ENCODE data around the gene FRYL.

The FRYL gene

DNA sequence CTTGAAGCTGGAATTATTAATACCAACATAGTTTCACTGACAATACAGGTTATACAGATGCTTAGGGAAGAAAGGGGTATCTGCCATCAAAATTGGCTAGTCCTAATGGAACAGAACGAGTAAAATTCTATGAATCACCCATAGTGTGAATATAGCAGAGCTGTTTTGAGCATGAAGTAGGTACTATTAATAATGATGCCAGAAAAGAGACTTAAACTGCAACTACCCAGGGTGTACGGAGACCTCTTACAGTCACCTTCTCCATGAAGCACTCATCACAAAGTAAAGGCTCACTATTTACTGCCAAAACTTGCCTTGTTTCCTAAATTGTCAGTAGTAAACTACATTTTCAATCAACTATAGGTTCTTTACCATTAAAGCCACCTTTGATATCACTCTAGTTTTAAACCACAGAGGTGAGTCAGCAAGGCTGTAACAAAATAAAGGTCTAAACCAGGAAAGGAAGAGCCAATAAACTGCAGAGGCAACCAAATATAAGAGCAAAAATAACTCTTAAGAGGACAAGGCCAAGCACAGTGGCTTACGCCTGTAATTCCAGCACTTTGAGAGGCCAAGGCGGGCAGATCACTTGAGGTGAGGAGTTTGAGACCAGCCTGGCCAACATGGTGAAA lies 114.4 kb downstream of the FRYL start:
- no peaks in the 10 kb centered on the region for H3K27me3 Mint-ChIP-seq
- peaks cover 13% of the 10 kb centered on the region for H3K36me3 Mint-ChIP-seq (ENCODE audit: low read depth)
- peaks cover 4% of the 10 kb centered on the region for H3K9me3 Mint-ChIP-seq
- intact Hi-C loops (cut with micrococcal nuclease) = no loop called here
- no peak overlapping the region for H3K4me3 Mint-ChIP-seq
- H3K4me1 Mint-ChIP-seq (ENCODE audit: low read depth) = peaks cover 7% of the 10 kb centered on the region
- no peak overlapping the region for H3K27ac Mint-ChIP-seq

DNA sequence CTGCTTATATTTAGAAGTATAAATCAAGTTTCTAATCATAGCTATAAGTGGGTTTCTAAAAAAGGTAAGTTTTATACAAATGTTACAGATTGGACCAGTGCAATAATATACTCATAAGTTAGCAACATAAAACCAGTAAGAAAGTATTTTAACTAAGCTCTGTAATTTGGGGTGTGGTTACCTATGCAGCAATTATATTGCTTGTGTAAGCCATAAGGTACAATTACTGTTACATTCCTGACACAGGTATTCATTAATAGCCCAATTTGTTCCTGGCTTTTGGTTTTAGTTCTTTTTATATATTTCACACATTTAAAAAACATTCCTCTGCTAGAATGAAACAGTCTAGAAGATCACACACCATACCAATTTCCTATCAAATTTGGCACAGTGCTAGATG lies 115.1 kb downstream of the FRYL start:
- intact Hi-C loops (cut with micrococcal nuclease) = no loop called here
- Mint-ChIP-seq H3K36me3 (ENCODE audit: low read depth) (peaks cover 8% of the 10 kb centered on the region), H3K27me3 (no peaks in the 10 kb centered on the region), H3K4me3 (no peak overlapping the region), H3K9me3 (no peaks in the 10 kb centered on the region), H3K4me1 (ENCODE audit: low read depth) (peaks cover 7% of the 10 kb centered on the region), H3K27ac (no peak overlapping the region)

DNA sequence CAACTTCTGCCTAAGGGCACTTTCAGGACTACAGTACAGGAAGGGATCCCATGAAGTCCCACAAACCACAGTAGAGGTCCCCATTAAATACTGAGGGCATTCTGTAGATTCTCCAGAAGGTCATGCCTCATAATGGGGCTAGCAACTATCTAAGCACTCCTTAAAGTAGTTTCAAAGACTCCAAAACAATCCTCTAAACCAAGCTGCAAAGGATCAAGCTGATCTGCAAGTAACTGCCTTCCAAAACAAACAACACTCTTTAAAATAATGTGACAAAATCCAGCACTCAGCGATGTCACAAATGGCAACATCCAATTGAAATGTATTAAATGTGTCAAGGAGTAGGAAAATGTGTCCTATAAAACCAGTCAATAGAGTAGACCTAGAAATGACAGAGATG lies 118.7 kb downstream of the FRYL start:
- intact Hi-C loops (cut with micrococcal nuclease) = no loop called here
- H3K27ac Mint-ChIP-seq = no peak overlapping the region
- peaks cover 16% of the 10 kb centered on the region for H3K36me3 Mint-ChIP-seq (ENCODE audit: low read depth)
- H3K9me3 Mint-ChIP-seq = peaks cover 9% of the 10 kb centered on the region
- no peaks in the 10 kb centered on the region for H3K27me3 Mint-ChIP-seq
- H3K4me1 Mint-ChIP-seq (ENCODE audit: low read depth) = no peaks in the 10 kb centered on the region
- no peak overlapping the region for H3K4me3 Mint-ChIP-seq

DNA sequence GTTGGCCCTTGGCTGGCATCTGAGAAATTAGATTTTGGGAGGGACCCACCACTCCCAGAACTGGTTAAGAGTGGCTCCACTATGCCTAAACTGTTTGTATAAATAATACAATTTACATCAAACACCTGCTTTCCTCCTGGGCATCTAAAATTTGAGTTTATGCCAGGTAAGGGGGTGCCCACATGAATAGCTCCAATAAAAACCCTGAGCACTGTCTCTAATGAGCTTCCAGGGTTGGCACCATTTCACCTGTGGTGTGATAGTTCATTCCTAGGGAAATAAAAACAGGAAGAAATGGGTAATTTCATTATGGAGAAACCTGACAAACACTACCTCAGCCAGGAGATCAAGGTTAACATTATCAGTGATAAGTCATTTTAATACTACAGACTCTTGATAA lies 119.7 kb downstream of the FRYL start:
- H3K36me3 Mint-ChIP-seq (ENCODE audit: low read depth) = peaks cover 16% of the 10 kb centered on the region
- no peak overlapping the region for H3K27ac Mint-ChIP-seq
- intact Hi-C loops (cut with micrococcal nuclease) = no loop called here
- peaks cover 9% of the 10 kb centered on the region for H3K9me3 Mint-ChIP-seq
- no peaks in the 10 kb centered on the region for H3K27me3 Mint-ChIP-seq
- no peak overlapping the region for H3K4me3 Mint-ChIP-seq
- no peaks in the 10 kb centered on the region for H3K4me1 Mint-ChIP-seq (ENCODE audit: low read depth)

DNA sequence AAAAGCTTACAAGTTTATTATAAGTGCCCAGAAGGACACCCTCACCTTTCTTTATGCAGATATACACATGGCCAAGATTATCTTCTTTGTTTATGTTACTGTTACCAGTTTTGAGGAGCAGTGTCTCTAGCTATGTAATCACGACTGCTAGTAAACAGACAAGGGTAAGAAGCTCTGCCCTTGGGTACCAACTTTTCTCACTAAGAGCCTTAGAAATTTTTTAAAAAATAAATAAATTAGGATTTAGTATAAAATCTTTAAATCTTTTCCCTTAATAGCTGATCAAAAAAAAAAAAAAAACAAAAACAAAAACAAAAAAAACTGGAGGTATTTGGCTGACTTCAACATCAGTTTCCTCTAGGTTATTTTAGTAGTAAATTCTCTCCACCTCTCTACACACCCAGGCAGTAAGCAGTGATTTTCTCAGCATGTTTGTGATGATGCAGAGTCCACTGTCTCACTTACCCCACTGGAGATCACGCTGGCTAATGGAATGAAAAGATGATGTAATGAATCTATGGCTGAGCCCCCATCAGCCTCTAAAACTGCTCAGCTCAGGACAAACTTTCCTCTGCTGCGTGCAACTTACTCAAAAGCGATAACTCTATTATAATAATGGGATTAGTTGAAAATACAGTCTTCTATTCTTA lies 125.9 kb downstream of the FRYL start:
- Mint-ChIP-seq H3K4me1 (ENCODE audit: low read depth) (peaks cover 9% of the 10 kb centered on the region), H3K9me3 (peaks cover 4% of the 10 kb centered on the region), H3K36me3 (ENCODE audit: low read depth) (peaks cover 16% of the 10 kb centered on the region), H3K27ac (no peak overlapping the region), H3K4me3 (no peak overlapping the region), H3K27me3 (no peaks in the 10 kb centered on the region)
- intact Hi-C loops (cut with micrococcal nuclease) = no loop called here

DNA sequence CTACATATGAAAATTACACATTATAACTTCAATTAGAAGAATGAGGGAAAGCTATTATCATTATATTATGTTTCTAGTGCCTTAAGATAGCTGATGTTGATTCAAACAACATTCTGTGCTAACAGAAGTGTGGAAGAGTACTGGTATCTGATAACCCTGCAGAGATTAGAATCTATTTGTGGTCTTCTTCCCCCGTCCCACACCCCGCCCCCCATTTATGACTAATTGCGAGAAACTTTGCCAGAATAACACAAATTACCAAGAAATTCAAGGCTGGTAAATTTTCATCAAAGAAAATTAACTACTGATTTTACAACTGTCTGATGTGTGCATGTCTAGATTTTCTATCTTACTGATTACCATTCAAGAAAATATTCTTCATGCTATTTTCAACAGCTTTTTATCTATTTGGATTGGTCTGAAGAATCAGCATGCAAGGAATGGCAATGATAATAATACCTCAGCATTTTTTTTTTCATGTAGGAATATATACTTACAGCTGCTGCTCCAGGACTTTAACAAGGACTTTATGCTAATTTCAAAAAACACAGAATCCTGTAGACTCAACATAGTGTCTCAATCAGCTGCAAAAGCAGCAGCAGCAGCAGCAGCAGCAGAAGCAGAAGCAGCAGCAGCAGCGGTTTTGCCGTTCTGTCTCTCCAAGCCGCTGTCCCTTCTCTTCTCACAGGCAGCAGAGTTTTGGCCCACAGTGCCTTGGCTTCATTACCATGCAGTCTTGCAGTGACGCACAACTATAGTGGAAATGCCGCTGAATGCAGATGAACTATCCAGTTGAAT lies 126.7 kb downstream of the FRYL start:
- Mint-ChIP-seq H3K27me3 (no peaks in the 10 kb centered on the region), H3K4me3 (no peak overlapping the region), H3K9me3 (no peaks in the 10 kb centered on the region), H3K4me1 (ENCODE audit: low read depth) (peaks cover 9% of the 10 kb centered on the region), H3K36me3 (ENCODE audit: low read depth) (peaks cover 11% of the 10 kb centered on the region), H3K27ac (no peak overlapping the region)
- intact Hi-C loops (cut with micrococcal nuclease) = no loop called here

DNA sequence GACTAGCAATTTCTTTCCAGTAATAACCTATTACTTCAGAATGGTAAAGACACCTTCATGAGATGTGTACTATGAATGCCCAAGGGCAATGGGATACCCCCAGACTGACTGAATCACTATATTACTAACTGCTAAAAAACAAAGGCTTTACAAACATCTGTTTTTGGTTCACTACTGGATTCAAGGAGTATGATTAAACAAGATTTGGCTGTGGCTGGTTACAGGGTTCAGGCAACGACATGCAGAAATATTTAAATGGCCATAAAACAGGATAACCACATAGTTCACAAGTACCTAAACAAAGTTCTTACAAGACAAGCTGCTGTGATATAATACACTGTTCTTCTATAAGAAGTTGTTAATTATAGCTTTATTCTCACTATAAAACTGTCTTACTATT lies 128.2 kb downstream of the FRYL start:
- Mint-ChIP-seq H3K4me1 (ENCODE audit: low read depth) (peaks cover 9% of the 10 kb centered on the region), H3K9me3 (no peaks in the 10 kb centered on the region), H3K27me3 (no peaks in the 10 kb centered on the region), H3K36me3 (ENCODE audit: low read depth) (peaks cover 11% of the 10 kb centered on the region), H3K27ac (no peak overlapping the region), H3K4me3 (no peak overlapping the region)
- intact Hi-C loops (cut with micrococcal nuclease) = no loop called here

DNA sequence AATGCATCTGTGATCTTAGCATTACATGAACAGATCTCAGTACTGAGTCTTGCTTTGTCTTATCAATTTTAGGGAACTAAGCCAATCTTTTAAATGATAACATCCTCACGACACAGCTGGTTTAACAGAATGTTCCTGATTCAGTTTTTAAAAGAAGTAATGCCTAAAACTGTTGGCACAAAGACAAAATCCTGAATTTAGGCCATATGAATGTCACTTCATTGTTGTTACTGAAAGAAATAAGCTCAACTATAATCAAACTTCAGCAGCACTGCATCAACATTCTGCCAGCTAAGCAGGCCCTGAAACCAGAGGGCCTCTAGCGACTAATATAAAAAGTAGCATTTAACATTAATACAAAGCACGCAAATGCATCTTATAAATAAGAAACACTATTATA lies 130.6 kb downstream of the FRYL start:
- no peak overlapping the region for H3K27ac Mint-ChIP-seq
- H3K4me1 Mint-ChIP-seq (ENCODE audit: low read depth) = peaks cover 15% of the 10 kb centered on the region
- no peaks in the 10 kb centered on the region for H3K9me3 Mint-ChIP-seq
- H3K4me3 Mint-ChIP-seq = no peak overlapping the region
- intact Hi-C loops (cut with micrococcal nuclease) = no loop called here
- peaks cover 11% of the 10 kb centered on the region for H3K36me3 Mint-ChIP-seq (ENCODE audit: low read depth)
- no peaks in the 10 kb centered on the region for H3K27me3 Mint-ChIP-seq

DNA sequence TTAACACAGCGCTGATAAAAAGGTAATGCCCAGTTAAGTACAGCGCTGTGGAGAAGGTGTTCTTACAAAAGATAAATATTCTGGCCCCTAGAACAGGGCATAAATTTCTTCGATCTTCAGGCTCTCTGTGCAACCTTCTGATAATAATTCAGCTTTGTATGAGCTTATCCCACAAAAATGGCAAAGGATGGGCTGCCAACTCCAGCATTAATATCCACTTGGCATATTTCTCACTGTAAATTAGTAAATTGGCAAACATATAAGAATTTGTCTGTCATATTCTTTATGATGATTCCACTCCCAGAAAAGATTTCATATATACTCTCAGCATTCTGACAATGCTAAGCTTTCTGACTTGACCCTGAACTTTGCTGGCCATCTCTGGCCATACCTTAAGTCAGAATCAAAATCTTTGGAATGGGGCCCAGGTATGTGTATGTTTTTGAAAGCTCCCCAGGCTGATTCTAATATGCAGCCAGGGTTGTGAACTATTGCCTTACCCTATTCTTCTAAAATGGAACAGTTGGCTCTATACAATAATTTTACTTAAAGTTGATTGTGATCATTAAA lies 134.8 kb downstream of the FRYL start:
- Mint-ChIP-seq H3K9me3 (no peaks in the 10 kb centered on the region), H3K27ac (no peak overlapping the region), H3K36me3 (ENCODE audit: low read depth) (peaks cover 7% of the 10 kb centered on the region), H3K4me3 (no peak overlapping the region), H3K4me1 (ENCODE audit: low read depth) (peaks cover 8% of the 10 kb centered on the region), H3K27me3 (no peaks in the 10 kb centered on the region)
- intact Hi-C loops (cut with micrococcal nuclease) = no loop called here

DNA sequence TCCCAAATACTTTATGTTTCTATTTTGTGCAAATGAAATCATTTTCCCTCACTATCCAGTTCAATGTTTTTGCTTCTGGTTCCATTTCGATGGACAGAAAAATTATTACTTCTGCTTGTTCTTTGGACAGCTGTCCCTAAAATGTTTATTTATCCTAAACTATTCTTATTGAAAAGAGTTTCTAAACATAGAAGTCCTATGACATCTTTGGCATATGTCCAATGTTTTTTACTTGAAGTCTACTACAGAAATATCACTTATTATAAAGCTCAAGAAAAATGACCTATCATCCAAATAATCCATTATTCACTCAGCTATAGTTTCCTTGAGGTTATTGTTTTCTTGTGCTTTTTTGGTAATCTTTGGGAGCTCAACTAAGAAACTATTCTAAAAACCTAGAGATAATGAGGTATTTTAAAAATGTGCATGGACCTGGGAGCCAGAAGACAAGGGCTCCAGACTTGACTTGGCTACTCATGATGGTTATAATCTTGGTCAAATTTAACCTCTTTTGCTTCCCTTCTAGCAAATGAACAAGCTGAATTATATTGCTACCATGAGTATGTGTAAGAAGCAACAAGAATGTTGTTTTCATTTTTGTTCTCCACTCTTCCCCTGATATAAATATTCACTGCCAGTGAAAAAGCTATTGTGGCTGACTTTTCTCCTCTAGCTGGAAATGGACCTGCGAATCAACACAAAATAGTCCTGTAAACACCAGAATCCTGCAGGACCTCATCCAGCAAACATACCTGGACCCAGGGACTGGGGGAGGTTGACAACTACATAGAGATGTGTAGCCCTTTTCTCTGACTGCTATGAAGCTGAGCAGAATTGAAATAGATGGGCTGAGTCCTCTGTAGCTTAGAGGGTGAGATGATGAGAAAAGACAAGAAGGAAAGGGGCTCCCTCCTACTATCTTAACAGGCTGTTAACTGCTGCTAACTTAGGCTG lies 137.4 kb downstream of the FRYL start:
- Mint-ChIP-seq H3K9me3 (no peaks in the 10 kb centered on the region), H3K27me3 (no peaks in the 10 kb centered on the region), H3K4me3 (no peak overlapping the region), H3K4me1 (ENCODE audit: low read depth) (peaks cover 6% of the 10 kb centered on the region), H3K27ac (no peak overlapping the region), H3K36me3 (ENCODE audit: low read depth) (peaks cover 19% of the 10 kb centered on the region)
- intact Hi-C loops (cut with micrococcal nuclease) = no loop called here

DNA sequence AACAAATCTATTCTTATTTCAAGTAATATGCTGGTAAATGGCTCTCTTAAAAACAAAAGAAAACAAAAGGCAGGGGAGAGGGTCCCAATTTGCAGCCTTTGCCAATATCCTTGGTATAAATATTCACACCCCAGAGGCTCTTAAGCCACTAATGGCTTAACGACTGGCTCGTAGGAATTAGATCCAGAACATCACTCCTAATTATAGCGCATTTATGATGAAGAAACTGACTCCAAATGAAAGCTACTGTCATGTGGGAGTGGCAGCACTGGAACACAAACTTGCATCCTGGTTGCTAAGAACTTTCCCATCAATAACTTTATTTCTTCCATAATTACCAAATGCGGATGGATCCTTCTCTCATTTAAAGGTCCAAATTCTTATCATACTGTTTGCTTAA lies 138.7 kb downstream of the FRYL start:
- no peaks in the 10 kb centered on the region for H3K9me3 Mint-ChIP-seq
- H3K36me3 Mint-ChIP-seq (ENCODE audit: low read depth) = peaks cover 19% of the 10 kb centered on the region
- H3K4me3 Mint-ChIP-seq = no peak overlapping the region
- H3K4me1 Mint-ChIP-seq (ENCODE audit: low read depth) = peaks cover 7% of the 10 kb centered on the region
- no peak overlapping the region for H3K27ac Mint-ChIP-seq
- H3K27me3 Mint-ChIP-seq = no peaks in the 10 kb centered on the region
- intact Hi-C loops (cut with micrococcal nuclease) = no loop called here

DNA sequence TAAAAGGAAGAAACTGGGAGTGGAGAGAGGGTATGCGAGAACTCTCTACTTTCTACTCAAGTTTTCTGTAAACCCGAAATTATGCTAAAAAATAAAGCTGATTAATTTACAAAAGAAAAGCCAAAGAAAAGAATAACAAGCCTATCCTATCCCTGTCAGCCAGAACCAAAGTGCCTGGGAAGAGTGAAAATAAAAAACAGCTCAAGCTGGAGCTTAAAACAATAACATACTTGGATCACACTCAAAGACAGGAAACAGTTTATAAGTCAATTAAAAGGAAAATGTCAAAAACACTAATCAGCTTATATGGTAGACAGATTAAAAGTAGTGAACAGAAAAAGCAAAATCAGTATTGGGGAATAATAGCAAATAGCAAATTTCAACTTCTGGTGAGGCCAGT lies 139.4 kb downstream of the FRYL start:
- Mint-ChIP-seq H3K4me1 (ENCODE audit: low read depth) (peaks cover 6% of the 10 kb centered on the region), H3K9me3 (no peaks in the 10 kb centered on the region), H3K4me3 (no peak overlapping the region), H3K27me3 (no peaks in the 10 kb centered on the region), H3K27ac (no peak overlapping the region), H3K36me3 (ENCODE audit: low read depth) (peaks cover 19% of the 10 kb centered on the region)
- intact Hi-C loops (cut with micrococcal nuclease) = no loop called here

DNA sequence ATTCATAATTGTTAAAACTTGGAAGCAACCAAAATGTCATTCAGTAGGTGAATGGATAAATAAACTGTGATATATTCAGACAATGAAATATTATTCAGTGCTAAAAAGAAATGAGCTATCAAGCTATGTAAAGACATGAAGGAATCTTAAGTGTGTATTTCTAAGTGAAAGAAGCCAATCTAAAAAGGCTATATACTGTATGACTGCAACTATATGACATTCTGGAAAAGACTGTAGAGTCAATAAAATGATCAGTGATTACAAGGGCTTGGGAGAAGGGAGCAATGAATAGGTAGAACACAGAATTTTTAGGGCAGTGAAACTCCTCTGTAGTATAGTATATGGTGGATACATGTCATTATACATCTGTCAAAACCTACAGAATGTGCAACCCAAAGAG lies 139.9 kb downstream of the FRYL start:
- no peaks in the 10 kb centered on the region for H3K9me3 Mint-ChIP-seq
- intact Hi-C loops (cut with micrococcal nuclease) = no loop called here
- H3K4me1 Mint-ChIP-seq (ENCODE audit: low read depth) = peaks cover 6% of the 10 kb centered on the region
- H3K36me3 Mint-ChIP-seq (ENCODE audit: low read depth) = peaks cover 19% of the 10 kb centered on the region
- no peak overlapping the region for H3K4me3 Mint-ChIP-seq
- H3K27me3 Mint-ChIP-seq = no peaks in the 10 kb centered on the region
- no peak overlapping the region for H3K27ac Mint-ChIP-seq

Measured in dendritic cell treated with granulocyte-macrophage colony-stimulating factor and Interleukin-4, amounts not matched to agents 40 ng/mL and 50 ng/mL, for 4 days (primary cell).